Skin epidermis (tissue), 12 donors: ENCODE data around the gene RASEF.

Source experiments
- H3K27ac ChIP-seq, 21 experiments: fragments of 200-600 bp; sonication (generic) in 11 of 21; one replicate each; pipeline ENCODE4 v1.5.0; 2020; ENCODE audit warnings: mild to moderate bottlenecking in 3 of 21, inconsistent platforms in 2 of 21, moderate library complexity in 2 of 21
- H3K4me3 ChIP-seq, 7 experiments: fragments of 200-600 bp; sonication (generic) in 2 of 7; one replicate each; pipeline ENCODE4 v1.5.0; 2020; ENCODE audit warnings: inconsistent platforms in 2 of 7, mild to moderate bottlenecking in 2 of 7, moderate library complexity in 1 of 7

RASEF gene

DNA sequence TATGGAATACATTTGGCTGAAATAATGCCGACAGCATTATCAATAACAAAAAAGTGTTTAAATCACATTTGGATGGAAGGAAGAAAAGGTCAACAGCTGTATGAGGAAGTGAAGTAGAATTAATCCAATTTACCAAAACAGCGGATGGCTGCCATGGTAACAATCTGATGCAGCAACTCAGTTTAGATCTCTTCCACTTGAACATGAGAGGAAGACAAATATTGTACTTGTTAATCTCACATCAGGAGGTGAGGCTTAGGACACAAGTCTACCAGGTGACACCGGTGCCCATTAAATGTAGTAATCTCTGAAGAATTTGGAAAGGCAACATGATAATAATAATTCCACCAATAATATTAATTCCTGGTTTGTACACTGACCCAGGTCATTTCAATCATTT, 2.4 kb downstream of the RASEF start:
- Histone ChIP-seq H3K27ac (no peak overlapping the region), H3K4me3 (no peak overlapping the region)

- no peak overlapping the region for H3K27ac ChIP-seq
Measured at GRCh38 chr9:83059417-83059816, 3.5 kb downstream of the RASEF start.

GRCh38 chr9:83056911-83057310, 6.0 kb downstream of the RASEF start:
- no peak overlapping the region for H3K4me3 ChIP-seq
- H3K27ac ChIP-seq: no peak overlapping the region

More at GRCh38 chr9:83059417-83059816, 3.5 kb downstream of the RASEF start:
- H3K4me3 ChIP-seq: no peak overlapping the region

DNA sequence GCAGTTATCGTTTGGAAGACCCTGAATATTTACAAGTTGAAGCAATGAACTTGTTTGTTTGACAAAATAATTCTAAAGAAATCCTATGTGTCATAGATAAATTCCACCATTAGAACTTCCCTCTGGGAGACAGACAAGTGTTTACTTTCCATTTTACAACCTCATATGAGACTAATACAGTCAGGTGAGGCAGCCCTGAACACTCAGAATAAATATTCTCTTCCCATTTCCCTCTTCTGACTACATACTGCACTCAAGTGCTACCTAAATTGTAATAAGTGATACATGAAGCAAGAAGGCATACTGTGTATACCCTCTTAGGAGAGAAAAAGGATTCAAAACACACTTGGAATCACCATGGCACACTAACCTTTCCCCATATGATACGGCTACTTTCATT, 6.8 kb downstream of the RASEF start:
- Histone ChIP-seq H3K27ac (no peak overlapping the region), H3K4me3 (no peak overlapping the region)

DNA sequence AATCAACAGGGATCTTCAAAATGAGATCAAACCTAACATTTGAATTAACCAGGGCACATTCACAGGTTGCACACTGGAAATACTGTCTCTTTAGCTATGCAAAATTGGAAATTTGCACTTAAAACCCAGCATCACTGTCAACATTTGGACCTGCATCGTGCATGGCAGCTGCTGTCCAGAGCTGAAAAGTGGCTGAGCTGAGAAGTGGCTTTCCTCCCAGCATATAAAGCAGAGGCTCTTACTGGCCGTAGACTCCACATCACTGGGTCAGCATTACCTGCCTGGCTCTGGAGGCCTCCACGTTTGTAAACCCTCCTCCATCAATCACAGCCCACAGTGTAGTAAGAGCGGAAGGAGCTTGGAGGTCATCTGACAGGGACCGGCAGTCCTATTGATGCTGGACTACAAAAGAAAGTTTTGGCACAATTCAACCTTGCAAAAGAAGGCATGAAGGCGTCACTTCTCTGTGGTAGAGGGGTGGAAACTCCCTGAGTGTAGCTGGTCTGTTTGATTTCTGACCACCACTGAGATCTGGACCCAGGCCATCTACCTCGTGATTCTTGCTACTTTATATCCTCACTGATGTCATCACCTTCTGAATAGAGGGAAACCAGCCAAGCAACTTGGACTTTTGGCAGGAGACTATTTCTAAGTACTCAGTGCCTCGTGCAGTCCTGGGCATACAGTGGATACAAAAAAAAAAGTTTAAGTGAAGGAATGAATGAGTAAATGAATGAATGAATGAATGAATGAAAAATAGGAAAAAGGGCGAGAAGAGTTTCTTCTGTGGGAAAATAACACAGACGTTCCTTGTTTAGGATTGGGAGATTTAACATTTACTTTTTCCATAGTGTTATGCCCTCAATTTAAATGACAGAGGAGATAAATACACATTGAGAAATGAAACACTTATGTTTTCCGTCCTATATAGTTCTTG, 14.8 kb downstream of the RASEF start:
- Histone ChIP-seq H3K4me3 (no peak overlapping the region), H3K27ac (no peak overlapping the region)

DNA sequence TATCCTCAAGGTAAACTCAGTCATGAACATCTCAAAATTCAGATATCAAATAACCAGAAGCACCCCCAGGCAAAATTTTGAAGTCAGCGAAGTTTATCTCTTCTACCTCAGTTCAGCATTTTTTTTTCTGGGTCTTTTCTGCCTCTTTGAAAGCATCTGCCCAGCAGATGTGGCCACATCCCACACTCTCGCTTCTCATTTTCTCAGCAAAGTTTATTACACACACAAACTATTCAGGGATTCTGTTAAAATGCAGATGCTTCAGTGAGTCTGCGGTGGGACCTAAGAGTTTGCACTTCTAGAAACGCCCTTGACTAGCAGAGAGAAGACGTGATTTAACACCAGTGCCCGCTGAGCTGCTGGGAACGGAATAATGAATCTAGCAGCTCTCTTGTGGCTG, 19.3 kb downstream of the RASEF start:
- Histone ChIP-seq H3K27ac (no peak overlapping the region), H3K4me3 (no peak overlapping the region)

GRCh38 chr9:83041771-83042170, 21.2 kb downstream of the RASEF start:
- Histone ChIP-seq H3K4me3 (no peak overlapping the region), H3K27ac (no peak overlapping the region)

DNA sequence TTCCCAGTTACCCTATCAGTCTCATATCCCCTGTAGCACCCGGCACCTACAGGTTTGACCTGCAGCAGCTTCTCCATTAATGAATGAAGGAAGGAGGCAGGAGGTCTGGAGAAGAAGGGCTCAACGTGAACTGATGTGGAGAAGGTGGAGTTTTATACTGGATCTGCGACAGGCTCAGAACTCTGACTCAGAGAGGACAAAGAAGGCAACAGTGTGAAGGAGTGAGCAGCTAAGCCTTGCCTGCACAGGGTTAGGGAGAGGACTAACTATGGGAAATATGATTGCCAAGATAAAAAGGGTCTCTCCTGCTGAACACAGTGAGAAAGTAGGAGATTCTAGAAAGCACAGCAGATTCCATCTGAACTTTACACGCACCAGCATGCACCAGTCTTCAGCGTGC, 23.6 kb downstream of the RASEF start:
- H3K27ac ChIP-seq: no peak overlapping the region
- no peak overlapping the region for H3K4me3 ChIP-seq

- Histone ChIP-seq H3K4me3 (no peak overlapping the region), H3K27ac (no peak overlapping the region)
Measured at GRCh38 chr9:83036043-83036442, 26.9 kb downstream of the RASEF start.

DNA sequence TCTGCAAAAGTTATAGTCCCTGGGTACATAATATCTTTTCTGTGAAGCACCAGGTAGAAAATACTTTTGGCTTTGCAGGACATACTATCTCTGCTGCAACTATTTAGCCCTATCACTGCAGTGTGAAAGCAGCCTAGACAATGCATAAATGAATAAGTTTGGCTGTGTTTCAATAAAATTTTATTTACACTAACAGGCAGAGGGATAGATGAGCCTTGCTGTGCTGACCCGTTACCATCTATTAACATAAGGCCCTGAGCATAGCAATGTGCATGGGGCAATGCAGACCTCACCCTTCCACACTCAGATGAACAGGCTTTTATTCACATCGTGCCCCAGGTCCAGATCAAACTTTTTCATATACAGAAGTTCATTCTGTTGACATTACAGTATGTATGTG, 27.8 kb downstream of the RASEF start:
- no peak overlapping the region for H3K27ac ChIP-seq
- H3K4me3 ChIP-seq: no peak overlapping the region

DNA sequence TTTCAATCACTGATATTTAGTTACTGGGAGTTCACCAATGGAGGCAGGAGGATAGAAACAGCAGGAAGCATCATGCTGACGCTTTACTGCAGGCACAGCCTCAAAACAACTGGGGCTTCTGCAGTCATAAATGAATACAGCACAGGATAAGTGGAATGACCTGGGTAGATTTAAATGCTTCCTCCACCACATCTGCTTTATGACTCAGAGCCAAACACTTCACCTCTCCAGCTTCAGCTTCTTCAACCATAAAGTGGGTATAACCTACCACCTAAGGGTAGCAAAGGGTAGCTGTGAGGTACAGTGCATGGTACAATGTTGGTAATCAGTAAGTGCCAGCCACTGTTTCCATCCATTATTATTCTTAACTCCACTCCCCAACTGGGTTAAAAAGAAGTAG, 28.4 kb downstream of the RASEF start:
- Histone ChIP-seq H3K27ac (no peak overlapping the region), H3K4me3 (no peak overlapping the region)

GRCh38 chr9:83034026-83034425, 28.9 kb downstream of the RASEF start:
- Histone ChIP-seq H3K4me3 (no peak overlapping the region), H3K27ac (no peak overlapping the region)

- H3K27ac ChIP-seq: no peak overlapping the region
- no peak overlapping the region for H3K4me3 ChIP-seq
Measured at GRCh38 chr9:83032065-83032625, 30.8 kb downstream of the RASEF start.

- Histone ChIP-seq H3K27ac (peak overlapping the region in 1 of 21 experiments; percentile 25), H3K4me3 (no peak overlapping the region)
Measured at GRCh38 chr9:83030391-83031107, 32.4 kb downstream of the RASEF start.

GRCh38 chr9:83029531-83030137, 33.3 kb downstream of the RASEF start:
- Histone ChIP-seq H3K4me3 (no peak overlapping the region), H3K27ac (peak overlapping the region in 2 of 21 experiments; percentile 25 to 67)

- Histone ChIP-seq H3K4me3 (no peak overlapping the region), H3K27ac (peak overlapping the region in 8 of 21 experiments; percentile 1 to 67 (median 30))
Measured at GRCh38 chr9:83027153-83027891, 35.6 kb downstream of the RASEF start.

- Histone ChIP-seq H3K27ac (no peak overlapping the region), H3K4me3 (no peak overlapping the region)
Measured at GRCh38 chr9:83024506-83025125, 38.3 kb downstream of the RASEF start.

DNA sequence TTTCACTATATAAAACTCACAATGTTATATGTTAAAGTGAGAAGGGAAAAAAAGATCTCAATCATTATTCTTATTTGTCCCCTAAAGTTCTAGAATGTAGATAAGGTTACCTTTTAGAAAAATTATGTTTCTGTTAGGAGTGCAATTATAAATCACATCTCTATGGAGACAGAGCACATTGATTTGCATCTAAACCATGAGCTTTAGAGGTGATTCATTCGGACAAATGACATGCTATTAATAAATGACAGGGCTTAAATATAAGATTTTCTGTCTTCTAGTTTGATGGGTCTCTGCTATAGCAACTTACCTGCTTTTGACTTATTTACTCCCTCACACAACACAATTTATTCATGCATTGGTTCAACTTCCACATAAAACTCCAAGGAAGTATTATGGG, 39.8 kb downstream of the RASEF start:
- Histone ChIP-seq H3K27ac (no peak overlapping the region), H3K4me3 (no peak overlapping the region)

GRCh38 chr9:83020864-83021263, 42.1 kb downstream of the RASEF start:
- no peak overlapping the region for H3K4me3 ChIP-seq

More at GRCh38 chr9:83020864-83021263, 42.1 kb downstream of the RASEF start:
- no peak overlapping the region for H3K27ac ChIP-seq
